A673 (cell line): ENCODE data around the gene YARS2.

ENCODE experiments used
- EZH2 ChIP-seq: fragments of 200-600 bp; sonication (generic); IDR thresholded peaks from 2 replicates; pipeline ENCODE4 v1.6.1; 2017; ENCODE audit warnings: borderline replicate concordance, low read depth, mild to moderate bottlenecking, mixed read lengths, antibody characterized with exemption, low read length; ENCODE audit not compliant: poor library complexity, severe bottlenecking
- TF ChIP-seq, protein P1 (sequence below): fragments of 300-800, 200-600 bp; sonication (generic); conservative IDR thresholded peaks from 2 replicates; pipeline ENCODE4 v1.5.1; 2017; ENCODE audit warnings: low read depth, mild to moderate bottlenecking, antibody characterized with exemption, low read length, moderate library complexity, mixed read lengths

- TF ChIP-seq EZH2: no peak
- TF ChIP-seq, protein P1, sequence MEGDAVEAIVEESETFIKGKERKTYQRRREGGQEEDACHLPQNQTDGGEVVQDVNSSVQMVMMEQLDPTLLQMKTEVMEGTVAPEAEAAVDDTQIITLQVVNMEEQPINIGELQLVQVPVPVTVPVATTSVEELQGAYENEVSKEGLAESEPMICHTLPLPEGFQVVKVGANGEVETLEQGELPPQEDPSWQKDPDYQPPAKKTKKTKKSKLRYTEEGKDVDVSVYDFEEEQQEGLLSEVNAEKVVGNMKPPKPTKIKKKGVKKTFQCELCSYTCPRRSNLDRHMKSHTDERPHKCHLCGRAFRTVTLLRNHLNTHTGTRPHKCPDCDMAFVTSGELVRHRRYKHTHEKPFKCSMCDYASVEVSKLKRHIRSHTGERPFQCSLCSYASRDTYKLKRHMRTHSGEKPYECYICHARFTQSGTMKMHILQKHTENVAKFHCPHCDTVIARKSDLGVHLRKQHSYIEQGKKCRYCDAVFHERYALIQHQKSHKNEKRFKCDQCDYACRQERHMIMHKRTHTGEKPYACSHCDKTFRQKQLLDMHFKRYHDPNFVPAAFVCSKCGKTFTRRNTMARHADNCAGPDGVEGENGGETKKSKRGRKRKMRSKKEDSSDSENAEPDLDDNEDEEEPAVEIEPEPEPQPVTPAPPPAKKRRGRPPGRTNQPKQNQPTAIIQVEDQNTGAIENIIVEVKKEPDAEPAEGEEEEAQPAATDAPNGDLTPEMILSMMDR: no peak
Measured at GRCh38 chr12:32753605-32754004, 2.1 kb downstream of the YARS2 start.
